ENCODE results near the gene UBE2V1. TPM values are rescaled to one million over a fixed set of nuclear protein-coding genes. Genes with fewer than 3 reads are reported as not detected.

UBE2V1 gene
- total and polyA plus RNA-seq, 12 donors, result 57.4 to 242 (median 79.4) TPM

DNA sequence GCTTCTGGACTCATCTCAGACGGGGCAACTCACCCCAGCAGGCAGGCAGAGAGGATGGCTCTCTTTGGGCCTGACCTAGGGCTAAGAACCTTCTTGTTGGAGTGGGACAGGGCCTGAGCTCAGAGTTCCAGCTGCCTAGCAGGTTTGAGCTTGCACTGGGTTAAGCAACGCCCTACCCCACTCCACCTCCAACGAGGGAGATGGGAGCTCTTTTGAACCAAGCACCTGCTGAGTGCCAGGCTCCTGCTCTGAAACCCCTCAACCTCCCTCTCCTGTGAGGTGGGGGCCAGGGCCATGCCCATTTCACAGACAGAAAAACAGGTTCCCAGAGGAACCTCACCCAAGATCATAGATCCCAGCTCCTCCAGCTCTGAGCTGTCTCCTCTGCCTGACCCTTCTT lies 75.8 kb downstream of the UBE2V1 start:
- TF ChIP-seq, protein P1, sequence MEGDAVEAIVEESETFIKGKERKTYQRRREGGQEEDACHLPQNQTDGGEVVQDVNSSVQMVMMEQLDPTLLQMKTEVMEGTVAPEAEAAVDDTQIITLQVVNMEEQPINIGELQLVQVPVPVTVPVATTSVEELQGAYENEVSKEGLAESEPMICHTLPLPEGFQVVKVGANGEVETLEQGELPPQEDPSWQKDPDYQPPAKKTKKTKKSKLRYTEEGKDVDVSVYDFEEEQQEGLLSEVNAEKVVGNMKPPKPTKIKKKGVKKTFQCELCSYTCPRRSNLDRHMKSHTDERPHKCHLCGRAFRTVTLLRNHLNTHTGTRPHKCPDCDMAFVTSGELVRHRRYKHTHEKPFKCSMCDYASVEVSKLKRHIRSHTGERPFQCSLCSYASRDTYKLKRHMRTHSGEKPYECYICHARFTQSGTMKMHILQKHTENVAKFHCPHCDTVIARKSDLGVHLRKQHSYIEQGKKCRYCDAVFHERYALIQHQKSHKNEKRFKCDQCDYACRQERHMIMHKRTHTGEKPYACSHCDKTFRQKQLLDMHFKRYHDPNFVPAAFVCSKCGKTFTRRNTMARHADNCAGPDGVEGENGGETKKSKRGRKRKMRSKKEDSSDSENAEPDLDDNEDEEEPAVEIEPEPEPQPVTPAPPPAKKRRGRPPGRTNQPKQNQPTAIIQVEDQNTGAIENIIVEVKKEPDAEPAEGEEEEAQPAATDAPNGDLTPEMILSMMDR (IDR thresholded peaks at IDR 0.05), result no peak
- TF ChIP-seq POLR2A (IDR thresholded peaks at IDR 0.05), result no peak
- peaks cover 0 to 15% of the 10 kb centered on the region in 2 donors for H3K4me1 ChIP-seq (replicated peaks in 1 of 2)
- no peaks in the 10 kb centered on the region for H3K27me3 ChIP-seq
- no peak overlapping the region for H3K27ac ChIP-seq
- DNase-seq, result no peak
- no peaks in the 10 kb centered on the region for H3K36me3 ChIP-seq (replicated peaks in 1 of 2)
- H3K9me3 ChIP-seq (replicated peaks in 1 of 3), result no peaks in the 10 kb centered on the region
- intact Hi-C loops (cut with DNase I), result no loop called here
- H3K4me3 ChIP-seq, result no peak overlapping the region
- WGBS, 4 donors, result 84 to 92% (median 90%) methylated on average over 3 of the region's 3 CpGs; no CpG with 5 or more reads in 1 of the 4 donors

DNA sequence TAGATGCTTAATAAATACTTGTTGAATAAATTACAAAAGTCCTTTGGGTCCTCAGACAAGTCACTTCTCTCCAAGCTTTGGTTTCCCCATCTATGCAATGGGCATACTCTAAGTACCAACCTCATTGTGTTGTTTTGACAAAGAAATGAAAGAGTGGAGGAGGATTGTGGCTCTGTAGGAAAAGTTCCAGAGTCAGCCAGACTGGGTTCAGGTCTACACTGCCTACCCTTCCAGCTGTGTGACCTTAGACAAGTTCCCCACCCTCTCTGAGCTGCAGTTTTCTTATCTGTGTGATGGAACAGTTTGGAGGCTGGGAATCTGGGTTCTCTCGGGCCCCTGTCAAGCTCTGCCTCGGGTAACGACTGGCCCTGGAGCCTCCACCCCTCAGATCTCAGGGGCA lies 76.2 kb downstream of the UBE2V1 start:
- TF ChIP-seq, protein P1 (IDR thresholded peaks at IDR 0.05), result no peak
- no peak for TF ChIP-seq POLR2A (IDR thresholded peaks at IDR 0.05)
- no peaks in the 10 kb centered on the region for H3K9me3 ChIP-seq (replicated peaks in 1 of 3)
- no peak for DNase-seq
- peaks cover 0 to 15% of the 10 kb centered on the region in 2 donors for H3K4me1 ChIP-seq (replicated peaks in 1 of 2)
- no peak overlapping the region for H3K4me3 ChIP-seq
- H3K27ac ChIP-seq, result no peak overlapping the region
- 86 to 100% (median 100%) methylated on average over 2 to 3 of the region's 3 CpGs; no CpG with 5 or more reads in 1 of the 4 donors for WGBS, 4 donors
- H3K27me3 ChIP-seq, result no peaks in the 10 kb centered on the region
- intact Hi-C loops (cut with DNase I), result no loop called here
- no peaks in the 10 kb centered on the region for H3K36me3 ChIP-seq (replicated peaks in 1 of 2)

- Histone ChIP-seq H3K36me3 (replicated peaks in 1 of 2) (no peaks in the 10 kb centered on the region), H3K27me3 (no peaks in the 10 kb centered on the region), H3K4me3 (no peak overlapping the region), H3K4me1 (replicated peaks in 1 of 2) (peaks cover 9 to 34% of the 10 kb centered on the region in 2 donors), H3K9me3 (replicated peaks in 1 of 3) (no peaks in the 10 kb centered on the region), H3K27ac (peak overlapping the region in 2 of 5 donors; percentile 35 to 92)
- intact Hi-C loops (cut with DNase I), result no loop called here
- peak in 6 of 7 donors; percentile 58 to 85 (median 70) for DNase-seq
- 58 to 78% (median 64%) methylated on average over 4 to 9 of the region's 9 CpGs for WGBS, 4 donors
- TF ChIP-seq, protein P1 (IDR thresholded peaks at IDR 0.05), result no peak
- TF ChIP-seq POLR2A (IDR thresholded peaks at IDR 0.05), result no peak
These were observed 78.3 kb downstream of the UBE2V1 start for GRCh38 chr20:50034567-50035180.

GRCh38 chr20:50032955-50033666 lies 79.8 kb downstream of the UBE2V1 start:
- TF ChIP-seq, protein P1 (IDR thresholded peaks at IDR 0.05), result no peak
- TF ChIP-seq POLR2A (IDR thresholded peaks at IDR 0.05), result no peak
- intact Hi-C loops (cut with DNase I), result no loop called here
- 88 to 93% (median 90%) methylated on average over 9 of the region's 9 CpGs for WGBS, 4 donors
- H3K9me3 ChIP-seq (replicated peaks in 1 of 3), result no peaks in the 10 kb centered on the region
- no peak overlapping the region for H3K4me3 ChIP-seq
- H3K27me3 ChIP-seq, result no peaks in the 10 kb centered on the region
- no peak for DNase-seq
- no peaks in the 10 kb centered on the region for H3K36me3 ChIP-seq (replicated peaks in 1 of 2)
- peaks cover 14 to 42% of the 10 kb centered on the region in 2 donors for H3K4me1 ChIP-seq (replicated peaks in 1 of 2)
- H3K27ac ChIP-seq, result peak overlapping the region in 2 of 5 donors; percentile 35 to 92

Other genes starting within 250 kb of the UBE2V1 start
- 1 to 10 TPM; 2.8 to 9.3 (median 6.5) TPM for gene SPATA2, start 197.6 kb downstream of the UBE2V1 start, total RNA-seq
- 1 to 10 TPM; 4.7 to 5.9 (median 4.7) TPM for gene SPATA2, start 197.6 kb downstream of the UBE2V1 start, polyA plus RNA-seq
- 100 to 1,000 TPM in 4 of 9 donors, 10 to 100 TPM in 5; 53.2 to 201 (median 79.4) TPM for gene RNF114, start 176.8 kb downstream of the UBE2V1 start, total RNA-seq
- gene RNF114, start 176.8 kb downstream of the UBE2V1 start, polyA plus RNA-seq, result 10 to 100 TPM; 26.9 to 47.8 (median 41.3) TPM
- gene SNAI1, start 130.2 kb downstream of the UBE2V1 start, total RNA-seq, result 10 to 100 TPM in 3 of 9 donors, 1 to 10 TPM in 5, under 1 TPM in 1; 0.28 to 12.1 (median 8.0) TPM
- gene SNAI1, start 130.2 kb downstream of the UBE2V1 start, polyA plus RNA-seq, result 10 to 100 TPM in 2 of 3 donors, 1 to 10 TPM in 1; 2.6 to 13.2 (median 10.9) TPM
- 10 to 100 TPM; 18.7 to 39.1 (median 29.2) TPM for gene PEDS1, start 40.6 kb upstream of the UBE2V1 start, total RNA-seq
- 10 to 100 TPM; 29.4 to 32.6 (median 30.2) TPM for gene PEDS1, start 40.6 kb upstream of the UBE2V1 start, polyA plus RNA-seq
- gene CEBPB, start 77.7 kb upstream of the UBE2V1 start, total RNA-seq, result 100 to 1,000 TPM in 8 of 9 donors, 10 to 100 TPM in 1; 14.9 to 272 (median 250) TPM
- 10 to 100 TPM; 31.0 to 74.7 (median 39.3) TPM for gene CEBPB, start 77.7 kb upstream of the UBE2V1 start, polyA plus RNA-seq

All from adrenal gland (tissue), 12 donors.